Measurements from ENCODE around the gene KIF3A. TPM values are rescaled to one million over a fixed set of nuclear protein-coding genes. Genes with fewer than 3 reads are reported as not detected.

KIF3A gene
- total RNA-seq, 4 donors from 2014 or later, result 4.9 to 7.7 (median 6.3) TPM

DNA sequence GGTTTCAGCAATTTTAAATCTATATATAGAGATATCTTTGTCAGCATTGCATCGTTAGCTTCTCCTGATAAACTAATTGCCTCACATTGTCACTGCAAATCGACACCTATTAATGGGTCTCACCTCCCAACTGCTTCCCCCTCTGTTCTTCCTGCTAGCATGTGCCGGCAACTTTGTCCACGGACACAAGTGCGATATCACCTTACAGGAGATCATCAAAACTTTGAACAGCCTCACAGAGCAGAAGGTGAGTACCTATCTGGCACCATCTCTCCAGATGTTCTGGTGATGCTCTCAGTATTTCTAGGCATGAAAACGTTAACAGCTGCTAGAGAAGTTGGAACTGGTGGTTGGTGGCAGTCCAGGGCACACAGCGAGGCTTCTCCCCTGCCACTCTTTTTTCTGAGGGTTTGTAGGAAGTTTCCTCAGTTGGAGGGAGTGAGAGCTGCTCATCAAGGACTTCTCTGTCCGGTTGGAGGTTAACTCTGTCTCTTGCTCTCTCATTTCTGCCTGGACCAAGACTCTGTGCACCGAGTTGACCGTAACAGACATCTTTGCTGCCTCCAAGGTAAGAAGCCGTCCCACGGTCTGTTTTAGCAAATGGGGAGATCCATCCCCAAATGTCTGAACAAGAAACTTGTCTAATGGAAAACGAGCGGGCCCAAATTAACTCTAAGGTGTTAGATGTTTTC, 63.3 kb downstream of the KIF3A start, which contains the start of gene IL4:
Gene IL4, plus strand, starts transcription at position 51 of the 692 bp plus-strand sequence. Its CDS starts 62 bp downstream, at position 113.
- 70 to 76% methylated on average over 14 of the region's 14 CpGs for WGBS, 2 donors

DNA sequence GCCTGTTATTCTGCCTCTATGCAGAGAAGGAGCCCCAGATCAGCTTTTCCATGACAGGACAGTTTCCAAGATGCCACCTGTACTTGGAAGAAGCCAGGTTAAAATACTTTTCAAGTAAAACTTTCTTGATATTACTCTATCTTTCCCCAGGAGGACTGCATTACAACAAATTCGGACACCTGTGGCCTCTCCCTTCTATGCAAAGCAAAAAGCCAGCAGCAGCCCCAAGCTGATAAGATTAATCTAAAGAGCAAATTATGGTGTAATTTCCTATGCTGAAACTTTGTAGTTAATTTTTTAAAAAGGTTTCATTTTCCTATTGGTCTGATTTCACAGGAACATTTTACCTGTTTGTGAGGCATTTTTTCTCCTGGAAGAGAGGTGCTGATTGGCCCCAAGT, 63.9 kb downstream of the KIF3A start:
- no peak overlapping the region for H3K4me3 ChIP-seq (ENCODE audit: low read depth, poor library complexity, severe bottlenecking)
- 90 to 97% methylated on average over 1 of the region's 1 CpG for WGBS, 2 donors
- intact Hi-C loops (cut with DNase I; ENCODE audit: low total_unique reads), result no loop called here

More for the DNA sequence above, 63.3 kb downstream of the KIF3A start, which contains the start of gene IL4:
- H3K4me3 ChIP-seq (ENCODE audit: low read depth, poor library complexity, severe bottlenecking), result no peak within 1 kb of the TSS
- no peak for TF ChIP-seq POLR2A (IDR thresholded peaks at IDR 0.05)
- intact Hi-C loops (cut with DNase I; ENCODE audit: low total_unique reads), result no loop called here
- DNase-seq (ENCODE audit: low spot score in 2 of 2), result no peak

DNA sequence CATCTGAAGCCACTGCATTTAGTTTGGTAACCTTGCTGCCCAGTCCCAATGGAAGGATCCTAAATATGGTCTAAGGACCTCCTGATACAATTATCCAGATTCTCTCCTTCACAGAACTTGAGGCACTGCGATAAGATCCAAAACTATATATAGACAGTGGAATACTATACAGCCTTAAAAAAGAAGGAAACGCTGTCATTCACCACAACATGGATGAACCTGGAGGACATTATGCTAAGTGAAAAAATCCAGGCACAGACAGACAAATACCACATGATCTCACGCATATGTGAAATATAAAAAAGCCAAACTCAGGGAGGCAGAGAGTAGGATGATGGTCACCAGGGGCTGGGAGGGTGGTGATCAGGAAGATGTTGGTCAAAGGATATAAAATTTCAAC, 66.3 kb downstream of the KIF3A start:
- H3K4me3 ChIP-seq (ENCODE audit: low read depth, poor library complexity, severe bottlenecking), result no peak overlapping the region
- DNase-seq (ENCODE audit: low spot score in 2 of 2), result no peak
- TF ChIP-seq POLR2A (IDR thresholded peaks at IDR 0.05), result no peak
- TF ChIP-seq, protein P1, sequence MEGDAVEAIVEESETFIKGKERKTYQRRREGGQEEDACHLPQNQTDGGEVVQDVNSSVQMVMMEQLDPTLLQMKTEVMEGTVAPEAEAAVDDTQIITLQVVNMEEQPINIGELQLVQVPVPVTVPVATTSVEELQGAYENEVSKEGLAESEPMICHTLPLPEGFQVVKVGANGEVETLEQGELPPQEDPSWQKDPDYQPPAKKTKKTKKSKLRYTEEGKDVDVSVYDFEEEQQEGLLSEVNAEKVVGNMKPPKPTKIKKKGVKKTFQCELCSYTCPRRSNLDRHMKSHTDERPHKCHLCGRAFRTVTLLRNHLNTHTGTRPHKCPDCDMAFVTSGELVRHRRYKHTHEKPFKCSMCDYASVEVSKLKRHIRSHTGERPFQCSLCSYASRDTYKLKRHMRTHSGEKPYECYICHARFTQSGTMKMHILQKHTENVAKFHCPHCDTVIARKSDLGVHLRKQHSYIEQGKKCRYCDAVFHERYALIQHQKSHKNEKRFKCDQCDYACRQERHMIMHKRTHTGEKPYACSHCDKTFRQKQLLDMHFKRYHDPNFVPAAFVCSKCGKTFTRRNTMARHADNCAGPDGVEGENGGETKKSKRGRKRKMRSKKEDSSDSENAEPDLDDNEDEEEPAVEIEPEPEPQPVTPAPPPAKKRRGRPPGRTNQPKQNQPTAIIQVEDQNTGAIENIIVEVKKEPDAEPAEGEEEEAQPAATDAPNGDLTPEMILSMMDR (IDR thresholded peaks at IDR 0.05), result no peak
- WGBS, 2 donors, result 94% methylated on average over 3 of the region's 3 CpGs
- intact Hi-C loops (cut with DNase I; ENCODE audit: low total_unique reads), result no loop called here

More for the DNA sequence above, 63.9 kb downstream of the KIF3A start:
- DNase-seq (ENCODE audit: low spot score in 2 of 2), result no peak
- TF ChIP-seq, protein P1 (IDR thresholded peaks at IDR 0.05), result no peak
- TF ChIP-seq POLR2A (IDR thresholded peaks at IDR 0.05), result no peak

DNA sequence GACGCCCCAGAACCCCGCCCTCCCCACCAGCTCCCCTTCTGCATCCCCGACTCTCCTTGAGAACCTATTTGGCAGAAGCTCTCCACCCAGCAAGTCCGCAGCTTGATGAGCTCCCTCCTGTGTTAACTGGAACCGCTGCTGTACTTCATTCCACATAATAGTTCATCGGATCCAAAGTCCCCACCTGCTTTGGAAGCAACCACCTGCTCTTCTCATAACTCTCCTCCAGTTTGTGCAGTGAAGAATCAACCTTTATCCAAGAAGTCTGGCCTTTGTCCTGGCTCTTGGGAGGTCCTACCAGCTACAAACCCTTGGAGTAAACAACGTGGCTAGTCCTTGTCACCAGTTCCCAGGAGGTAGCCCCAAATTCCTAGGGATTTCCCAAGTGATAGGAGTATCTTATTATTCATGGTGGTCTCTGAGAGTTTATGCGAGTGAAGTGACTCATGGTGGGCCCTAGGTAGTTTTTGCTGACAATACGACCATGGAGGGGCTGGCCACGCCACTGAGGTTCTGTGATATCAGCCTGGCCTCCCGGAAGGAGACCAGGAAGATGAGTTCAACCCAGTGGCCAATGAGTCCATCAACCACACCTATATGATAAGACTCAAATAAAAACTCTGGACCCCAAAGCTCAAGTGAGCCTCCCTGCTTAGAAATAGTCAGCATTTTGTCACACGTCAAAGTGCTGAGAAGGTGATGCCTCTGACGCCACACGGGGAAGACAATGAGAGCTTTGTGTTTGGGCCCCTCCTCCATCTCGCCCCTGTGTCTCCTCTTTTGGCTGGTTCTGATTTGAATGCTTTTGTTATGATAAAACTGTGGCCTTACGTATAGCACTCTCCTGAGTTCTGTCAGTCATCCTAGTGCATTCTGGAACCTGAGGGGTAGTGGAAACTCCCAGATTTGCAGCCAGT, 67.1 kb downstream of the KIF3A start:
- no peak for DNase-seq (ENCODE audit: low spot score in 2 of 2)
- intact Hi-C loops (cut with DNase I; ENCODE audit: low total_unique reads), result no loop called here
- WGBS, 2 donors, result 88 to 91% methylated on average over 16 of the region's 16 CpGs

DNA sequence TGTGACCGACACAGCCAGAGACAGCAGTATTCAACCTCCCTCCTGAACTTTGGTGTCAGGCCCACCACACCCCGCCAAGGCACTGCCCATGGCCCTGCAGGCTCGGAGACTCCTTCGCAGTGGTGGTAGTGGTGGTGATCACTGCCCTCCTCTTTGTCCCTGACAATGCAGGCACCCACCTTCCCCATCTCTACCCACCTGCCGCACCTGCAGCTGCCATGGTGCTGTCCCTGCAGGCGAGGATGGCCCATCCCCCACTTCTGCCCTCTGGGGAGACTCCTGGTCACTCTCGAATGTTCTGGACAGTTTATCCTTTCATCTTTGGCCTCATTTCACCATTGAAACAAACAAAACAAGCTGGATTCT, 67.9 kb downstream of the KIF3A start:
- H3K4me3 ChIP-seq (ENCODE audit: low read depth, poor library complexity, severe bottlenecking), result no peak overlapping the region
- intact Hi-C loops (cut with DNase I; ENCODE audit: low total_unique reads), result no loop called here
- 82 to 84% methylated on average over 7 of the region's 7 CpGs for WGBS, 2 donors
- TF ChIP-seq POLR2A (IDR thresholded peaks at IDR 0.05), result no peak
- TF ChIP-seq, protein P1 (IDR thresholded peaks at IDR 0.05), result no peak
- DNase-seq (ENCODE audit: low spot score in 2 of 2), result no peak

More for the DNA sequence above, 67.1 kb downstream of the KIF3A start:
- no peak for TF ChIP-seq POLR2A (IDR thresholded peaks at IDR 0.05)
- TF ChIP-seq, protein P1 (IDR thresholded peaks at IDR 0.05), result no peak
- no peak overlapping the region for H3K4me3 ChIP-seq (ENCODE audit: low read depth, poor library complexity, severe bottlenecking)
